DOHH2 (cell line): ENCODE data around the gene POLRMT.

Source experiments
- H3F3A ChIP-seq: fragments of 200-600 bp; sonication (generic), shearing (Covaris generic); 2 replicates; pipeline ENCODE4 v1.6.0; 2016; ENCODE audit warnings: antibody characterized with exemption, mild to moderate bottlenecking; ENCODE audit not compliant: control insufficient read depth, insufficient read depth
- H3K27ac ChIP-seq: fragments of 200-600 bp; sonication (generic); 2 replicates; pipeline ENCODE4 v1.5.1; 2014; ENCODE audit warnings: low read depth, mild to moderate bottlenecking, low read length, moderate library complexity
- H3K27me3 ChIP-seq: fragments of 200-600 bp; sonication (generic); 2 replicates; pipeline ENCODE4 v1.6.1; 2014; ENCODE audit warnings: mild to moderate bottlenecking, low read length, mixed read lengths; ENCODE audit not compliant: control insufficient read depth
- H3K36me3 ChIP-seq: fragments of 200-600 bp; sonication (generic); 2 replicates; pipeline ENCODE4 v1.6.1; 2014; ENCODE audit warnings: mild to moderate bottlenecking, low read length, moderate library complexity, mixed read lengths; ENCODE audit not compliant: control insufficient read depth
- H3K4me1 ChIP-seq: fragments of 200-600 bp; sonication (generic); 2 replicates; pipeline ENCODE4 v1.6.1; 2014; ENCODE audit warnings: mild to moderate bottlenecking, low read length, mixed read lengths; ENCODE audit not compliant: control insufficient read depth
- H3K4me2 ChIP-seq: fragments of 200-600 bp; sonication (generic); 2 replicates; pipeline ENCODE4 v1.6.0; 2014; ENCODE audit warnings: mild to moderate bottlenecking, low read length, moderate library complexity
- H3K4me3 ChIP-seq: fragments of 200-600 bp; sonication (generic); 2 replicates; pipeline ENCODE4 v1.5.1; 2014; ENCODE audit warnings: mild to moderate bottlenecking, low read length, mixed read lengths
- H3K79me2 ChIP-seq: fragments of 200-600 bp; sonication (generic); 2 replicates; pipeline ENCODE4 v1.6.1; 2014; ENCODE audit warnings: mild to moderate bottlenecking, low read length, mixed read lengths; ENCODE audit not compliant: control insufficient read depth
- H3K9me2 ChIP-seq: fragments of 200-600 bp; sonication (generic); replicated peaks from 2 replicates; pipeline ENCODE4 v1.6.1; 2014; ENCODE audit warnings: mild to moderate bottlenecking, low read length, mixed read lengths; ENCODE audit not compliant: control insufficient read depth
- H3K9me3 ChIP-seq: fragments of 200-600 bp; sonication (generic); 2 replicates; pipeline ENCODE4 v1.6.1; 2014; ENCODE audit warnings: antibody characterized with exemption, low read length, mixed read lengths; ENCODE audit not compliant: control insufficient read depth, insufficient read depth
- H4K20me1 ChIP-seq: fragments of 200-600 bp; sonication (generic); 2 replicates; pipeline ENCODE4 v1.6.0; 2014; ENCODE audit warnings: low read depth, mild to moderate bottlenecking, antibody characterized with exemption, low read length, moderate library complexity; ENCODE audit not compliant: control insufficient read depth, insufficient read depth
- EZH2phosphoT487 ChIP-seq: fragments of 200-600 bp; sonication (generic); IDR thresholded peaks from 2 replicates; pipeline ENCODE4 v1.6.1; 2017; ENCODE audit warnings: borderline replicate concordance, mild to moderate bottlenecking, antibody characterized with exemption, low read length, moderate library complexity, mixed read lengths
- TF ChIP-seq, protein P1 (sequence below): fragments of 200-600 bp; sonication (generic); IDR thresholded peaks from one replicate; pipeline ENCODE4 v1.5.1; 2014; ENCODE audit warnings: antibody characterized with exemption, mild to moderate bottlenecking, low read depth, low read length; ENCODE audit not compliant: poor library complexity, severe bottlenecking

The POLRMT gene

DNA sequence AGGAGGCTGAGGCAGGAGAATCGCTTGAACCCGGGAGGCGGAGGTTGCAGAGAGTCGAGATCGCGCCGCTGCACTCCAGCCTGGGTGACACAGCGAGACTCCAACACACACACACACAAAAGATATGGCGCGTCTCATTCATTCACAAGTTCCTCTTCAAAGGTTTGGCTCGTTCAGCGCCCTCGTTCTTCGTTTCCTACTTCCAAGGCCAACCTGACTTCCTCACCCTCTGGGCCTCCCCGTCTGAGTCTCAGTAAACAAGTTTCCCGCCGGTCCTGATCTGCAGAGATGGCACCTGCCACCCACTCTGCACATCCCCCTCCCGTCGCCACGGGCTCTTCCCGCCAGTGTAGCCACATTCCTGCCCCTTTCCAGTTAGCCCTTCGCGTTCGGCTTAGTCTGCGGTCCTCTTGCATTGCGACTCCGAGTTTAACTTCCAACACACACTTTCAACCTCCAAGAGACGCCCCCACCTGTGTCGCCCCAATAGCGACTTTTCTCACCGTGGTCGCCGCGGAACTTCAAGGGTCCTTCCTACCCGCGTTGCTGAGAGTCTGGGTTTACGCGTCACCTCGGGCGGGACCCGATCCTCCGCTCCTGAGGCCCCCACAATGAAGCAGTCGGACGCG lies 62.3 kb downstream of the POLRMT start:
- H4K20me1 ChIP-seq, result peaks cover 15% of the 10 kb centered on the region
- peak overlapping the region; percentile 96 for H3K27ac ChIP-seq
- peaks cover 38% of the 10 kb centered on the region for H3K36me3 ChIP-seq
- peak overlapping the region; percentile 95 for H3K4me3 ChIP-seq
- H3K4me2 ChIP-seq, result peak overlapping the region; percentile 78
- H3K9me2 ChIP-seq, result no peaks in the 10 kb centered on the region
- H3K9me3 ChIP-seq, result no peaks in the 10 kb centered on the region
- H3K79me2 ChIP-seq, result peaks cover 45% of the 10 kb centered on the region
- TF ChIP-seq EZH2phosphoT487, result no peak
- TF ChIP-seq, protein P1, sequence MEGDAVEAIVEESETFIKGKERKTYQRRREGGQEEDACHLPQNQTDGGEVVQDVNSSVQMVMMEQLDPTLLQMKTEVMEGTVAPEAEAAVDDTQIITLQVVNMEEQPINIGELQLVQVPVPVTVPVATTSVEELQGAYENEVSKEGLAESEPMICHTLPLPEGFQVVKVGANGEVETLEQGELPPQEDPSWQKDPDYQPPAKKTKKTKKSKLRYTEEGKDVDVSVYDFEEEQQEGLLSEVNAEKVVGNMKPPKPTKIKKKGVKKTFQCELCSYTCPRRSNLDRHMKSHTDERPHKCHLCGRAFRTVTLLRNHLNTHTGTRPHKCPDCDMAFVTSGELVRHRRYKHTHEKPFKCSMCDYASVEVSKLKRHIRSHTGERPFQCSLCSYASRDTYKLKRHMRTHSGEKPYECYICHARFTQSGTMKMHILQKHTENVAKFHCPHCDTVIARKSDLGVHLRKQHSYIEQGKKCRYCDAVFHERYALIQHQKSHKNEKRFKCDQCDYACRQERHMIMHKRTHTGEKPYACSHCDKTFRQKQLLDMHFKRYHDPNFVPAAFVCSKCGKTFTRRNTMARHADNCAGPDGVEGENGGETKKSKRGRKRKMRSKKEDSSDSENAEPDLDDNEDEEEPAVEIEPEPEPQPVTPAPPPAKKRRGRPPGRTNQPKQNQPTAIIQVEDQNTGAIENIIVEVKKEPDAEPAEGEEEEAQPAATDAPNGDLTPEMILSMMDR, result no peak
- H3K4me1 ChIP-seq, result peaks cover 21% of the 10 kb centered on the region
- no peaks in the 10 kb centered on the region for H3K27me3 ChIP-seq
- H3F3A ChIP-seq, result peaks cover 15% of the 10 kb centered on the region

DNA sequence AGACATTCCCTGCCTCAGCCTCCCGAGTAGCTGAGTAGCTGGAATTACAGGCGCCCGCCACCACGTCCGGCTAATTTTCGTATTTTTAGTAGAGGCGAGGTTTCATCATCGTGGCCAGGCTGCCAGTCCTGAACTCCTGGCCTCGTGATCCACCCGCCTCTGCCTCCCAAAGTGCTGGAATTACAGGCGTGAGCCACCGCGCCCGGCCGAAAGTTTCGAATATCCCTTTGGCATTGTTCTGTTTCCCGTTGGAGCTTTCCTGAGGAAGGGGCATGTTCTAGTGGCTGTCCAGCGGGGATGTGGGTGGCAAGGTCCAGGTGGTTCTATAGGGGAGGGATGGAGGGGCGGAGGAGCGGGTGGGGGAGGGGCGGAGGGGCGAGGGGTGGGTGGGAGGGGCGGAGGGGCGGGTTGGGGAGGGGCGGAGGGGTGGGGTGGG lies 63.1 kb downstream of the POLRMT start:
- no peak overlapping the region for H3K4me3 ChIP-seq
- H3K4me1 ChIP-seq, result peaks cover 20% of the 10 kb centered on the region
- TF ChIP-seq, protein P1, result no peak
- peak overlapping the region; percentile 31; the same call in 1 of the 2 replicates for H3K4me2 ChIP-seq
- no peaks in the 10 kb centered on the region for H3K9me3 ChIP-seq
- H3K27me3 ChIP-seq, result no peaks in the 10 kb centered on the region
- H3F3A ChIP-seq, result peaks cover 15% of the 10 kb centered on the region
- no peak overlapping the region for H3K27ac ChIP-seq
- no peaks in the 10 kb centered on the region for H3K9me2 ChIP-seq
- peaks cover 33% of the 10 kb centered on the region for H3K36me3 ChIP-seq
- peaks cover 15% of the 10 kb centered on the region for H4K20me1 ChIP-seq
- peaks cover 37% of the 10 kb centered on the region for H3K79me2 ChIP-seq

DNA sequence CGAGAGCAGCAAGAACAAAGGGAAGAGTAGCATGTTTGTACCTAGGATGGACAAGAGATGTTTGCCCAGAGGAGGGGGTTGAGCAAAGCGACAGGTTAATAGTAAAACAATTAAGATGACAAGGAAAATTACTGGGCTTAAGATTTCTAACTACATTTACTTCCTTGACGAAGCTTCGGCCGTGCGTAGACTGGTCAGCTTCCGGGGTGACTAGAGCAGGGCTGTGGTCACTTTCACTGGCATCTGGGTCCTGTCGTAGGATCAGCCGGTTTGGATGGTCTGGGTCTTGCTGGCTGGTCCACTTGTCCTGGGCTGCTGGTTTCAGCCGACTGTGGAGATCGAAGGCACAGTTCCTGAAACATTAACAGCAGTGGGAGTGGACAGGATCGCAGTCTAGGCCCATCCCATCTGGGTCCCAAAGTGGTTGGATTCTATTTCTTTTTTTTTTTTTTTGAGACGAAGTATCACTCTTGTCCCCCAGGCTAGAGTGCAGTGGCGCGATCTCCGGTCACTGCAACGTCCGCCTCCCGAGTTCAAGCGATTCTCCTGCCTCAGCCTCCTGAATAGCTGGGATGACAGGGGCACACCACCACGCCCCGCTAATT lies 65.9 kb downstream of the POLRMT start:
- no peak overlapping the region for H3K4me3 ChIP-seq
- H3K4me1 ChIP-seq, result peaks cover 5% of the 10 kb centered on the region; the same call in 1 of the 2 replicates
- H3K4me2 ChIP-seq, result no peak overlapping the region
- no peaks in the 10 kb centered on the region for H3K9me3 ChIP-seq
- no peak overlapping the region for H3K27ac ChIP-seq
- H3F3A ChIP-seq, result peaks cover 15% of the 10 kb centered on the region
- no peaks in the 10 kb centered on the region for H3K27me3 ChIP-seq
- TF ChIP-seq, protein P1, result no peak
- TF ChIP-seq EZH2phosphoT487, result no peak
- peaks cover 8% of the 10 kb centered on the region for H3K79me2 ChIP-seq
- H4K20me1 ChIP-seq, result no peaks in the 10 kb centered on the region
- no peaks in the 10 kb centered on the region for H3K9me2 ChIP-seq
- peaks cover 11% of the 10 kb centered on the region for H3K36me3 ChIP-seq
